Immature natural killer cell (primary cell): ENCODE results near the gene C22orf42. TPM values are rescaled to one million over a fixed set of nuclear protein-coding genes. Genes with fewer than 3 reads are reported as not detected.
"Not testable (repeated sequence)": the region's sequence is repeated elsewhere in the genome, so short reads cannot be mapped to it uniquely, and the experiment has no call there.

Source experiments
- DNase-seq, 3 donors: peaks; one replicate each; pipeline ENCODE4 v3.0.0; 2022; ENCODE audit warnings: mixed read lengths in 1 of 3
- H3K27ac Mint-ChIP-seq, 6 donors: one replicate each; pipeline ENCODE4 v1.8.0; 2020; ENCODE audit warnings: mixed read lengths in 6 of 6, mild to moderate bottlenecking in 5 of 6, inconsistent platforms in 4 of 6, moderate library complexity in 3 of 6
- H3K27me3 Mint-ChIP-seq, 3 donors: one replicate each; pipeline ENCODE4 v1.8.0; 2020 to 2021; ENCODE audit warnings: low read depth in 3 of 3, mild to moderate bottlenecking in 3 of 3, mixed read lengths in 3 of 3, moderate library complexity in 3 of 3, inconsistent platforms in 1 of 3
- H3K36me3 Mint-ChIP-seq, 3 donors: one replicate each; pipeline ENCODE4 v1.8.0; 2020; ENCODE audit warnings: mixed read lengths in 3 of 3, inconsistent platforms in 2 of 3, mild to moderate bottlenecking in 2 of 3
- H3K4me1 Mint-ChIP-seq, 2 donors: one replicate each; pipeline ENCODE4 v1.8.0; 2020; ENCODE audit warnings: inconsistent platforms in 2 of 2, mild to moderate bottlenecking in 2 of 2, mixed read lengths in 2 of 2, moderate library complexity in 1 of 2
- H3K4me3 Mint-ChIP-seq, 5 donors: one replicate each; pipeline ENCODE4 v1.8.0; 2020; ENCODE audit warnings: mild to moderate bottlenecking in 5 of 5, mixed read lengths in 5 of 5, inconsistent platforms in 3 of 5, moderate library complexity in 3 of 5
- H3K9me3 Mint-ChIP-seq, 6 donors: one replicate each; pipeline ENCODE4 v1.8.0; 2020; ENCODE audit warnings: mild to moderate bottlenecking in 6 of 6, mixed read lengths in 6 of 6, inconsistent platforms in 4 of 6, moderate library complexity in 3 of 6
- polyA plus RNA-seq, 3 donors: library from polyadenylated mRNA; unstranded; fragments of 300-500 nt; fragmentation: Illumina TruSeq; gene quantifications; one replicate each; pipeline ENCODE4 v1.2.3, GENCODE V29; 2021

C22orf42 gene
- polyA plus RNA-seq, 3 donors from 2014 or later = not detected

DNA sequence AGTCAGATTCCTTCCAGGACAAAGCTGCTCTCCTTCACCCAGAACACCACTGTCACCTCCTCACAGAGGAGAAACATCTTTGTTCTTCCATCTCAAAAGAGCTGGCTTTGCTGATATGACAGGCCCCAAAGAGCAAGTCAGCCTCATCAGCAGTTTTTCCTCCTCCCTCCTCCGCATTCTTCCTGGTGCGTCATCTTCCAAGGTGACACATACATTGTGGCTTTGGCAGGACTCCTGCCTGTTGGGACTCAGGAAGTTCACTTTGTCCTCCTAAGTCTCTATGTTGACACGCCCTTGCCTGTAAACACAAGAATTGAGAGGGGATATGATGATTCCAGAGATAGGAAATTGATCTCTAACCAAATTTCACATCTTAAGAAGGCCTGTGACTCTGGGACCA lies 23.1 kb downstream of the C22orf42 start:
- not testable (repeated sequence) for H3K4me3 Mint-ChIP-seq, H3K9me3 Mint-ChIP-seq, DNase-seq, H3K27me3 Mint-ChIP-seq, H3K36me3 Mint-ChIP-seq
- H3K27ac Mint-ChIP-seq = peak overlapping the region in 1 of 6 donors; percentile 30
- H3K4me1 Mint-ChIP-seq = peaks cover 13 to 14% of the 10 kb centered on the region in 2 donors

GRCh38 chr22:32134796-32135195 lies 24.3 kb downstream of the C22orf42 start:
- not testable (repeated sequence) for H3K27me3 Mint-ChIP-seq, H3K4me3 Mint-ChIP-seq, H3K36me3 Mint-ChIP-seq, H3K27ac Mint-ChIP-seq, H3K9me3 Mint-ChIP-seq, DNase-seq
- peaks cover 13 to 14% of the 10 kb centered on the region in 2 donors for H3K4me1 Mint-ChIP-seq

GRCh38 chr22:32132783-32133182 lies 26.3 kb downstream of the C22orf42 start:
- Mint-ChIP-seq H3K4me3 (no peak overlapping the region), H3K36me3 (no peaks in the 10 kb centered on the region), H3K9me3 (no peaks in the 10 kb centered on the region), H3K4me1 (peaks cover 6 to 8% of the 10 kb centered on the region in 2 donors), H3K27ac (no peak overlapping the region), H3K27me3 (peaks cover 2 to 5% (median 2%) of the 10 kb centered on the region in 3 donors)
- DNase-seq = no peak

DNA sequence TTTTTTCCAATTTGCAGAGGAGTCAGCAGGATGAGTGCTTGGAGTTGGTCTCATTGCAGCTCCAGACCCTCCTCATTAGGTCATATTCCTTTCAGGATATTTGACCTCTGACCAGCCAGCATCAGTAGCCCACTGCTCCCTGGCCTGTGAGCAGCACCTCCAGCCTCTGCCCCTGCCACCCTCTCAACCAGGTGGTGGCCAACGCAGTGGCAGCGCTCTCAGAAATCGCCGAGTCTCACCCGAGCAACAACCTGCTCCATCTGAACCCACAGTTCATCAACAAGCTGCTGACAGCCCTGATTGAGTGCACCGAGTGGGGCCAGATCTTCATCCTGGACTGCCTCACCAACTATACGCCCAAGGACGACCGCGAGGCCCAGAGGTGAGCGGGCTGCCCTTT lies 27.0 kb downstream of the C22orf42 start:
- H3K27ac Mint-ChIP-seq = no peak overlapping the region
- peaks cover 1 to 4% (median 2%) of the 10 kb centered on the region in 3 donors for H3K27me3 Mint-ChIP-seq
- no peaks in the 10 kb centered on the region for H3K36me3 Mint-ChIP-seq
- no peak for DNase-seq
- no peak overlapping the region for H3K4me3 Mint-ChIP-seq
- peaks cover 0 to 1% of the 10 kb centered on the region in 2 donors for H3K4me1 Mint-ChIP-seq
- H3K9me3 Mint-ChIP-seq = no peaks in the 10 kb centered on the region

GRCh38 chr22:32130464-32130863 lies 28.6 kb downstream of the C22orf42 start:
- Mint-ChIP-seq H3K27ac (peak overlapping the region in 1 of 6 donors; percentile 27), H3K27me3 (peaks cover 1 to 4% (median 2%) of the 10 kb centered on the region in 3 donors), H3K4me3 (no peak overlapping the region), H3K9me3 (no peaks in the 10 kb centered on the region), H3K4me1 (no peaks in the 10 kb centered on the region), H3K36me3 (no peaks in the 10 kb centered on the region)
- no peak for DNase-seq

DNA sequence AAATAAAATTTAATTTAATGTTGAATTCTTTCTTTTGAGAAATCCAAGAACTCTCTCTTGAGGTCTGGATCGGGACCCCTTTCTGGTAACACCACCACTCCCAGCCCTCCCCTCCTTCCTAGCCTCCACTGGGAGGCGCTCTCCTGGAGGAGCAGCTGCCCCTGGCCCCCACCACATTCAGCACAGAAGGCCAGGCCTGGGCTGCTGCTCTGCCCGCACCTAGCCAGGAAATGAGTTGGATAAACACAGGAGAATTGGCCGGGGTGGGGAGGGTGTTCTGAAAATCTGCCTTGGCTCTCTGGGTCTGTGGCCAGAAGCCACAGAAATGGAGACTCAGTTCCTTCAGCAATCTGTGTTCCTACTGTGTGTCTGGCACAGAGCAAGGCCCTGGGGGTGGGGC lies 31.2 kb downstream of the C22orf42 start:
- Mint-ChIP-seq H3K27me3 (peaks cover 1 to 3% (median 2%) of the 10 kb centered on the region in 3 donors), H3K27ac (no peak overlapping the region), H3K9me3 (no peaks in the 10 kb centered on the region), H3K4me3 (no peak overlapping the region), H3K36me3 (no peaks in the 10 kb centered on the region), H3K4me1 (no peaks in the 10 kb centered on the region)
- no peak for DNase-seq

DNA sequence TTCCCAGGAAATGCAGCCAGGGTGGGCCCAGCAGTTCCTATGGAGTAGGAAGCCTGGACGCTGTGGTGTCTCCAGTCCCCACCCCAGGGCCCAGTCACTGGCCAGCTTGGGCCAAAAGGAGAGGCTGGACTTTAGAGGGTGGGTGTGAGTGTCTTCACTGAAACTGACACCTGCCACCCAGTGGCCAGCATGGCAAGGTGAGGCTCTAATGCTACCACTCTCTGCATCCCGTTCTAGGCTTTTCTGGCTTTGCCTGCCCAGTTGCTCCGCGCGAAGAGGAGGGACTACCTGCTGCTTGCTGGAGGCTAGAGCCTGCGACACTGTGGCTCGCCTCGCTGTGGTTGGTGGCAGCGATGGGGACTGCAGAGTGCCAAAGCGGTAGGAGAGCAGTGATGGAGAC lies 35.4 kb downstream of the C22orf42 start:
- peaks cover 0 to 3% (median 1%) of the 10 kb centered on the region in 3 donors for H3K27me3 Mint-ChIP-seq
- no peaks in the 10 kb centered on the region for H3K36me3 Mint-ChIP-seq
- H3K4me3 Mint-ChIP-seq = no peak overlapping the region
- H3K9me3 Mint-ChIP-seq = no peaks in the 10 kb centered on the region
- H3K27ac Mint-ChIP-seq = no peak overlapping the region
- no peak for DNase-seq
- no peaks in the 10 kb centered on the region for H3K4me1 Mint-ChIP-seq

- Mint-ChIP-seq H3K4me1 (no peaks in the 10 kb centered on the region), H3K9me3 (no peaks in the 10 kb centered on the region), H3K27me3 (peaks cover 0 to 3% (median 1%) of the 10 kb centered on the region in 3 donors), H3K36me3 (no peaks in the 10 kb centered on the region), H3K4me3 (no peak overlapping the region), H3K27ac (no peak overlapping the region)
- no peak for DNase-seq
Observed at GRCh38 chr22:32122899-32123298, 36.2 kb downstream of the C22orf42 start.

- H3K4me1 Mint-ChIP-seq = no peaks in the 10 kb centered on the region
- no peak for DNase-seq
- H3K27ac Mint-ChIP-seq = no peak overlapping the region
- H3K4me3 Mint-ChIP-seq = no peak overlapping the region
- no peaks in the 10 kb centered on the region for H3K36me3 Mint-ChIP-seq
- peaks cover 0 to 5% (median 1%) of the 10 kb centered on the region in 3 donors for H3K27me3 Mint-ChIP-seq
- no peaks in the 10 kb centered on the region for H3K9me3 Mint-ChIP-seq
Observed at GRCh38 chr22:32120603-32121002, 38.5 kb downstream of the C22orf42 start.

- Mint-ChIP-seq H3K9me3 (no peaks in the 10 kb centered on the region), H3K27me3 (peaks cover 0 to 5% (median 4%) of the 10 kb centered on the region in 3 donors), H3K27ac (no peak overlapping the region), H3K4me1 (no peaks in the 10 kb centered on the region), H3K4me3 (no peak overlapping the region), H3K36me3 (no peaks in the 10 kb centered on the region)
- no peak for DNase-seq
Observed at GRCh38 chr22:32119568-32120235, 39.4 kb downstream of the C22orf42 start.

GRCh38 chr22:32112380-32112779 lies 46.7 kb downstream of the C22orf42 start:
- Mint-ChIP-seq H3K27ac (no peak overlapping the region), H3K27me3 (peaks cover 5 to 13% (median 6%) of the 10 kb centered on the region in 3 donors), H3K4me1 (no peaks in the 10 kb centered on the region), H3K9me3 (no peaks in the 10 kb centered on the region), H3K36me3 (no peaks in the 10 kb centered on the region), H3K4me3 (no peak overlapping the region)
- no peak for DNase-seq

- DNase-seq = no peak
- Mint-ChIP-seq H3K27me3 (peaks cover 4 to 24% (median 11%) of the 10 kb centered on the region in 3 donors), H3K4me1 (no peaks in the 10 kb centered on the region), H3K27ac (no peak overlapping the region), H3K36me3 (no peaks in the 10 kb centered on the region), H3K9me3 (no peaks in the 10 kb centered on the region), H3K4me3 (no peak overlapping the region)
Observed at GRCh38 chr22:32106930-32107329, 52.2 kb downstream of the C22orf42 start.

DNA sequence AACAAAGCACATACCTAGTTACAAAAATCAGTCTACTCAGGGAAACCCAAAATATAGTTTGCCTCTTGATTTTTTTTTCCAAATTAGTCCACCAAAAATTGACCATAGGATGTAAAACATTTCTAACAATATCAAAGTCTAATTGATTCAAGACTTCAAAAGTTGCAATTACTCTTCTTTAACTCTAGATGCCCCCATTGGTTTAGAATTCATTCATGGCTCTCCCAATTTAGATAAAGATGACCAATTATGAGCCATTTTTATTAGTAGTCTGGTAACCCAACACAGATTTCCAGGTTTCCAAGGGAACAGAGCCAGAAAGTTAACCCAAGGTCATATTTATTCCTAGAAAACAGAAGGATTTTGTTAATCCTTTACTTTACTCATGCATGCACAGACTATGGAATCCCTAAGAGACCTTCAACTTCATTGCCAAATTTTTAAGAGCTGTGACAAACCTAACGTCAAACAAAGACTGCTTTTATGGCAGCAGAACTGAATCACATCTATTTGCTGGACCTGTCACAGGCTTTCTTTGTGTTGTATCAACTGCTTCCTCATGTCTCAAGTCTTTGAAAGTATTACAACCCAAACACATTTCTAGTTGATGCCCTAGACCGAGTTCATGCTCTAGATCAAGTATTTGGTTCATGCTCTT lies 55.3 kb downstream of the C22orf42 start:
- Mint-ChIP-seq H3K27me3 (peaks cover 4 to 16% (median 11%) of the 10 kb centered on the region in 3 donors), H3K4me3 (no peak overlapping the region), H3K27ac (no peak overlapping the region), H3K4me1 (no peaks in the 10 kb centered on the region), H3K36me3 (no peaks in the 10 kb centered on the region), H3K9me3 (no peaks in the 10 kb centered on the region)
- peak; percentile 3 to 25 (median 12) for DNase-seq

DNA sequence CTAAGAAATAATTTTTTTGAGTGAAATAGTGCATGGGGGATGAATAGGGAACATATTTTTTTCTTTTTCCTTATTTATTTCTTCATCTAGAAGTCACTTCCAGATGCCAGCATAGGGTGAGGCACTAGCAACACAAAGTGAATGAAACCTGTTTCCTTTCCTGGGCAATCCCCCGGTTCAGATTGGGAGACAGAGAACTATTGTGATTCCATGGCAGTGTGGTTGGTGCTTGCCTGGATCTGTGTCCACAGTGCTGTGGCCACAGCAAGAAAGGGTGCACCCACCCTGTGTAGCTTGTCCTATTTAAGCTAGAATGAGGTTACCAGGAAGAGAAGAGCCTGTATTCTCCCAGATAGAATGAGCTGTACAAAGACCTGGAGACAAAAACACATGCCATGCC lies 58.4 kb downstream of the C22orf42 start:
- Mint-ChIP-seq H3K27me3 (peaks cover 3 to 8% (median 7%) of the 10 kb centered on the region in 3 donors), H3K4me1 (no peaks in the 10 kb centered on the region), H3K27ac (no peak overlapping the region), H3K36me3 (no peaks in the 10 kb centered on the region), H3K4me3 (no peak overlapping the region), H3K9me3 (no peaks in the 10 kb centered on the region)
- no peak for DNase-seq
